Neural crest cell (in vitro differentiated cells): ENCODE data around the gene DCC. TPM values are rescaled to one million over a fixed set of nuclear protein-coding genes. Genes with fewer than 3 reads are reported as not detected.

Experiments
- DNase-seq: peaks from one replicate; pipeline ENCODE4 v3.0.0; 2021; ENCODE audit warnings: low read depth, mixed read lengths, low spot score
- H3K27ac Mint-ChIP-seq: one replicate; pipeline ENCODE4 v1.8.0; 2021; ENCODE audit warnings: mild to moderate bottlenecking, mixed read lengths; ENCODE audit not compliant: unreplicated experiment
- H3K27me3 Mint-ChIP-seq: 2 replicates; pipeline ENCODE4 v1.8.0; 2021; ENCODE audit warnings: low read depth, mild to moderate bottlenecking, mixed read lengths
- H3K36me3 Mint-ChIP-seq: 2 replicates; pipeline ENCODE4 v1.8.0; 2021; ENCODE audit warnings: low read depth, mild to moderate bottlenecking, mixed read lengths
- H3K4me1 Mint-ChIP-seq: 2 replicates; pipeline ENCODE4 v1.8.0; 2021; ENCODE audit warnings: mixed read lengths
- H3K4me3 Mint-ChIP-seq: one replicate; pipeline ENCODE4 v1.8.0; 2021; ENCODE audit warnings: mild to moderate bottlenecking, mixed read lengths
- H3K9me3 Mint-ChIP-seq: 2 replicates; pipeline ENCODE4 v1.8.0; 2021; ENCODE audit warnings: mixed read lengths
- CTCF ChIP-seq: fragments of 200-600 bp; sonication (generic); conservative IDR thresholded peaks from 2 replicates; pipeline ENCODE4 v1.5.0; 2021; ENCODE audit warnings: antibody characterized with exemption, mild to moderate bottlenecking
- total RNA-seq: library from RNA; stranded (reverse); gene quantifications from 2 replicates; pipeline ENCODE4 v1.2.1, GENCODE V29; 2021

DCC gene
- total RNA-seq, 1 donor from 2014 or later: 10.1 TPM

DNA sequence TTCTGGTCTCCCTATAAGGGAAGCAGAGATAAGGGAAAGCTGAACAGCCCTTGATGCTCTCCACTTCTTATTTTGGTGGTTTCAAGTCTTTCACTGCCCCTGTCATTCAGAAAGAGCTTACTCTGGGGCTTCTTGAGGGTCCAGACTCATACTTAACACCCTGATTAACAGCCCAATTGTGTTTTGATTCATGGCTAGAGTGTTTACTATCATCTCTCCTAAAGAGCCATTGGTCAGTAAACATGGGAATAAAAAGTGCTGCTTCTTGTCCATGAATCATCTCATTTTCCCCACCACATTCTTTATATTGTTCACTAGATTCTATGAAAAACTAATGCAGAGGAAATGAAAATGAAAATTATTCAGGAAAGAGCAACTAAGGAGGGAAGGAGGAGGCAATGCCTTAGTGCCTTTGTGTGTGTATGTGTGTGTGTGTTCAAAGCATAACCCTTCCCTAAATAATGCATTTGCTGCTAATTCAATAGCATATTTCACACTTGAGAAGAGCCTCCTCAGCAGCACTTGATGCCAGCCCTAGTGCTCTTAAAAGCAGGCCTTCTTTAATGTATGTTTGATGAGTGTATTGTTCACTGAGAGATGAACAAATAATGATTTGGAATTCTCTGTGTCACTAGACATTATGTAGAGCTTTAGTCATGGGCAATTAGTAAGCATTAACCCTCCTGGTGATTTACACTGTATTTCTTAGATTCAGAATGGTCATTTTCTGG is 63.5 kb downstream of the DCC start:
- no peak for TF ChIP-seq CTCF
- no peak for DNase-seq
- no peaks in the 10 kb centered on the region for H3K36me3 Mint-ChIP-seq
- no peaks in the 10 kb centered on the region for H3K27me3 Mint-ChIP-seq
- H3K4me3 Mint-ChIP-seq: no peak overlapping the region
- peaks cover 3% of the 10 kb centered on the region for H3K9me3 Mint-ChIP-seq
- peaks cover 4% of the 10 kb centered on the region for H3K4me1 Mint-ChIP-seq
- H3K27ac Mint-ChIP-seq: no peak overlapping the region

DNA sequence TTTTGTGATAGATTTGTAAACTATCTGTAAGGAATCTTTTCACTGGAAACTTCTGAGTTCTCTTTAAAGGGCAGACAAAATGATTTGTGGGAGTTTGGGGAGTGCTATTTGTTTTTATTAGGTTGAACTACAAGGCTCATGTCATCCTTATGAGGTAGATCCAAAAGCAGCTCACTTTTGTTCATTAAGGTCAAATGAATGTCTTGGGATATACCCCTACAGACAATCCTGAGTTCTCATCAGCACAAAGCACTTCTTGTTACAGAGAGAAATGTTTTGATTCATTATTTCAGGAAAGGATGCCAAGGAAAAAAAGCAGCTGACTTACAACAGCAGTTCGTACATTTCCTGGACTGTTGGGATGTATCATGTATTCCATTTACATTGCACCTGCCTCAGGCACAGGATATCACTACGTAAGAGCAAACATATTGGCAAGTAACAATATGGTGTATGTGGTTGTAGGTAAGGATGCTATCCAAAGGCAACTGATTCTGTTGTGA is 68.9 kb downstream of the DCC start:
- Mint-ChIP-seq H3K36me3 (no peaks in the 10 kb centered on the region), H3K4me3 (no peak overlapping the region), H3K9me3 (peaks cover 3% of the 10 kb centered on the region), H3K27me3 (no peaks in the 10 kb centered on the region), H3K27ac (no peak overlapping the region), H3K4me1 (no peaks in the 10 kb centered on the region)
- DNase-seq: no peak
- TF ChIP-seq CTCF: no peak

GRCh38 chr18:52409727-52410126 is 69.7 kb downstream of the DCC start:
- H3K4me1 Mint-ChIP-seq: no peaks in the 10 kb centered on the region
- H3K9me3 Mint-ChIP-seq: no peaks in the 10 kb centered on the region
- H3K27me3 Mint-ChIP-seq: no peaks in the 10 kb centered on the region
- no peak overlapping the region for H3K27ac Mint-ChIP-seq
- TF ChIP-seq CTCF: no peak
- no peak overlapping the region for H3K4me3 Mint-ChIP-seq
- no peaks in the 10 kb centered on the region for H3K36me3 Mint-ChIP-seq
- no peak for DNase-seq

- no peak overlapping the region for H3K4me3 Mint-ChIP-seq
Measured at GRCh38 chr18:52415131-52415530, 75.1 kb downstream of the DCC start.

GRCh38 chr18:52422985-52423601 is 83.1 kb downstream of the DCC start:
- no peak for DNase-seq
- H3K4me1 Mint-ChIP-seq: peaks cover 14% of the 10 kb centered on the region
- H3K27me3 Mint-ChIP-seq: no peaks in the 10 kb centered on the region
- H3K36me3 Mint-ChIP-seq: no peaks in the 10 kb centered on the region
- TF ChIP-seq CTCF: peak; percentile 40
- H3K9me3 Mint-ChIP-seq: no peaks in the 10 kb centered on the region
- no peak overlapping the region for H3K4me3 Mint-ChIP-seq
- no peak overlapping the region for H3K27ac Mint-ChIP-seq

More at GRCh38 chr18:52415131-52415530, 75.1 kb downstream of the DCC start:
- Mint-ChIP-seq H3K9me3 (peaks cover 2% of the 10 kb centered on the region), H3K4me1 (no peaks in the 10 kb centered on the region), H3K27ac (no peak overlapping the region), H3K36me3 (peaks cover 2% of the 10 kb centered on the region), H3K27me3 (no peaks in the 10 kb centered on the region)
- TF ChIP-seq CTCF: no peak
- no peak for DNase-seq
